ENCODE results near the gene AGA.

The AGA gene

GRCh38 chr4:177441803-177442622 is at the start of gene AGA:
Gene AGA, minus strand, starts transcription at chr4:177442437. Its CDS starts 62 bp downstream, at chr4:177442375.
- DNase-seq (ENCODE audit: low spot score) = peak; percentile 97

DNA sequence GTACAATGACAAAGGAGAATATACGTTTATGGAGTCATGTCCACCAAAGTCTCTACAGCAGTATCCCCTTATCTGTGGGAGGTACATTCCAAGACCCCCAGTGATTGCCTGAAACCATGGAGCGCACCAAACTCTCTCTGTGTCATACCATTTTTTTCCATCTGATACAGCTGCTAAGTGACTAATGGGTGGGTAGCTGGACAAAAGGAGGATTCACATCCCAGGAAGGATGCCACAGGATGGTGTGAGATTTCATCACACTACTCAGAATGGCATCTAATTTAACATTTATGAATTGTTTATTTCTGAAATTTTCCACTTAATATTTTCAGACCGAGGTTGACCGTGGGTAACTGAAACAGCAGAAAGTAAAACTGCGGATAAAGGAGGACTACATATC is 49.8 kb upstream of the AGA start:
- DNase-seq (ENCODE audit: low spot score) = no peak

- DNase-seq (ENCODE audit: low spot score) = no peak
These were observed 48.5 kb upstream of the AGA start for GRCh38 chr4:177490769-177491168.

- no peak for DNase-seq (ENCODE audit: low spot score)
These were observed 47.4 kb upstream of the AGA start for GRCh38 chr4:177489471-177490246.

DNA sequence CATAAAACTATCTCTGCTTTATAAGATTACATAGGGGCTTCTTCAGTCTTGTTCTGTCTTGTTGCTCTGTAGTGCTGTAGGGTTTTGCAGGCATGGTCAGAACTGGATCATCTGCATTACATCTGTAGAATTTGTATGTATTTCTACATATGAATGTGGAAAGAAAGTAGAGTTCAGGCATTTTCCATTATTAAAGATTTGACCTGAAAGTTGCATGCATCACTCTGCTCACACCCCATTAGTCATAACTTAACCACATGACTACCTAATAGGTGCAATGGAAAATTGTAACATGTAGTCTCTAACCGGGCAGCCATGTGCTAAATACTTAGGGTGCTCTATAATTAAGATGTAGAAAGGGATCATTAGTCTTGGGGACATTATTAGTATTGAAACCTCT is 45.7 kb upstream of the AGA start:
- DNase-seq (ENCODE audit: low spot score) = no peak

- DNase-seq (ENCODE audit: low spot score) = no peak
These were observed 43.3 kb upstream of the AGA start for GRCh38 chr4:177485528-177485927.

GRCh38 chr4:177484613-177485021 is 42.4 kb upstream of the AGA start:
- peak; percentile 44 for DNase-seq (ENCODE audit: low spot score)

GRCh38 chr4:177483760-177484159 is 41.5 kb upstream of the AGA start:
- no peak for DNase-seq (ENCODE audit: low spot score)

DNA sequence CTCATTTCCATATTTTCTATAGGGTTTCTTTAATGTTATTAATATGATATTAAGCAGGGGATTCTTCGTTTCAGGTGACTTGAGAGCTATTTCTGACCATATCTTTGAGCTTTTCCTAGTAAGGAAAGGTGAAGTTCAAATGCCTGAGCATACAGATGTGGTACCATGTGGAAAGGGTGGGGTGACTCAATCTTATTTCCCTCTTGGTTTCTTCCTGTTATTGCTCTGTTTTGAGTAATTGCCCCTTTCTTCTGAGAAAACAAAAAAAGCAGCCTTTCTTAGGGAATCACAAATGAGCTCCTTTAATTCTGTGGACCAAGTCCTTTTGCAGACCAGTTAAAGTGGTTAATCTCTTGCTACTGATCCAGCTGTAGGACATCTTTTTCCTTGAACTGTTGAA is 41.0 kb upstream of the AGA start:
- no peak for DNase-seq (ENCODE audit: low spot score)

DNA sequence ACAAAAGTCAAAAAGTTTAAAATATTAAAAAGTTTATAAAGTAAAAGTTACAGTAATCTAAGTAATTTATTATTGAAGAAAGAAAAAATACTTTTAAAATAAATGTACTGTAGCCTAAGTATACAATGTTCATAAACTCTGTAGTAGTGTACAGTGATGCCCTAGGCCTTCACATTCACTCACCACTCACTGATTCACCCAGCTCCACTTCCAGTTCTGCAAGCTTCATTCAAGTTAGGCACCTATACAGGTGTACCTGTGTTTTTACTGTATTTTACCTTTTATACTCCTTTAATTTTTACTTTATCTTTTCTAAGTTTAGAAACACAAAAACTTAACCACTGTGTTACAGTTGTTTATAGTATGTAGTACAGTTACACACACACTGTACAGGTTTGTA is 40.1 kb upstream of the AGA start:
- DNase-seq (ENCODE audit: low spot score) = no peak

DNA sequence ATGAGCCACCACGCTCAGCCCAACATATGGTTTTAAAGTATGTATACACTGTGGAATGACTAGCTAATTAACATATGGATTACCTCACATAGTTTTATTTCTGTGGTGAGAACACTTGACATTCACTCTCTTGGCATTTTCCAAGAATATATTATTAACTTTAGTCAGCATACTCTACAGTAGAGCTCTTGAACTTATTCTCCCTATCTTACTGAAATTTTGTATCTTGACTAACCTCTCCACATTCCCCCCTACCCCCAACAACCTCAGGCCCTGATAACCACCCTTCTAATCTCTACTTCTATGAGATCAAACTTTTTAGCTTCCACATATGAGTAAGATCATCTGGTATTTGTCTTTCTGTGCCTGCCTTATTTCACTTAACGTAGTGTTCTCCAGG is 38.6 kb upstream of the AGA start:
- no peak for DNase-seq (ENCODE audit: low spot score)

DNA sequence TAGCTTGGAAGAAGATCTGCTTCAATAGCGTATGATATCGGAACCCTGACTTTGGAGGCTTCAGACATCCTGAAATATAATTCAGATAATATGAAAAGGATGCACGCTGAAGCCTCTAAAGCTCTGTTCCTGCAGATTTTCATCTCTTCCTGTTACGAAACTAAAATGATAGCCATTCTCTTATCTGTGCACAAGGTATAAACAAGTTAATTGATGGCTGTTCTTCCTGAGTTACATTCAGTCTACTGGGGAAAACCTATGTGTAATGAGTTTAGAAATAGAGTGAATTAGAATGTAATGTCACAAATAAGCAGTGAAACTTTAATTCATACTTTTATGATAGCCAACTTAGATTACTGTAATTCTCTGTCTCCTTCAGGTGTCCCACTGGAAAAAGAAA is 36.8 kb upstream of the AGA start:
- no peak for DNase-seq (ENCODE audit: low spot score)

DNA sequence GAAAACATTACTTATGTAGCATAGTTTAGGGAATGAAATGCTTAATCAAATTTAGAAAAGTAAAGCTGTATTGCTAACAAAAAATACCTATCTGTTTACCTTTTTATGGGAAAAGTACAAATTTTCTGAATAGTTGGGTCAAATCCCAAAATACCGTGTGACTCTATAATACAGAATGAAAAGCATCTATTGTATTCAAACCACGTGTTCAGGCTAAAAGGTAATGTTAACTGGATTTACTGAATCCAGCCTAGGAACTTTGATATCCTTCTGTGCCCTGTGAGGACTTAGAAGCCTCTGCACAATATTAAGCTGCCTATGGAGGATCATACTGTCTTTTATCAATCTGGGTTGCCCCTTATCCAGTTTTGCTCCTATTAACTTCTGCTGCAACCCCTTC is 36.3 kb upstream of the AGA start:
- no peak for DNase-seq (ENCODE audit: low spot score)

GRCh38 chr4:177473991-177474390 is 31.8 kb upstream of the AGA start:
- no peak for DNase-seq (ENCODE audit: low spot score)

DNA sequence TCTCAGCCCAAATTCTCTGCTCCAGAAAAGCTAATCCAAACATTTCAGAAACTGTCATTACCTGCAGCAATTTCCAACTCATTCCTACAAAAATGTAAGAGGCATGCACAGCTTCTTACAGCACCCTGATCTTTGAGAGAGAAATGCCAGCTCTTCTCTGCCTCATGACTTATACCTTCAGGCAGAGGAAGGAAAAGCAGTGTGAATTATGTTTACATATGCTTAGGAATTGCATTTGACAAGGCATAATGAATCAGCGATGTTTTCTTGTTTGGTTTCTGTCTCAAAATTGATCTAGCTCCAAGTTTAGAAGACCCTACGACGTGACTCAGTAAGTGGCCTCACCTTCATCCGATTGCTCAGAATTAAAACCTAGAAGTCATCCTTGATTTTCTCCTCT is 21.8 kb upstream of the AGA start:
- DNase-seq (ENCODE audit: low spot score) = no peak

DNA sequence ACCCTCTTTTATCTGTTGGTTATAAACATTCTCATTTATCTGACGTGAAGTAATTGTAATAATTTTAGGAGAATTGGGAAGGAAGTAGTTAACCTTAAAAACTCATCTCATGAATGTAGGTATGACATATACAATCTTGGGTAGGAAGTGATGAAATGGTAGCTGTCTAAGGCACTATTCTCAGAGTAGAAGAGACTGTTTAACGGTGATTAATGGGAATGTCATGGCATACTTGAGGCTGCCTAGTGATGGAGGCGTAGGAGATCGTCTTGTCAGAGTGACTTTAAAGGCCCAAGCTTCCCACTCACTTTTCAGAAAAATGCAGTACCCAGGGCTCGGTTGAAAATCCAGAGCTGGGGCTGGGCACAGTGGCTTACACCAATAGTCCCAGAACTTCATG is 19.4 kb upstream of the AGA start:
- peak; percentile 11 for DNase-seq (ENCODE audit: low spot score)

DNA sequence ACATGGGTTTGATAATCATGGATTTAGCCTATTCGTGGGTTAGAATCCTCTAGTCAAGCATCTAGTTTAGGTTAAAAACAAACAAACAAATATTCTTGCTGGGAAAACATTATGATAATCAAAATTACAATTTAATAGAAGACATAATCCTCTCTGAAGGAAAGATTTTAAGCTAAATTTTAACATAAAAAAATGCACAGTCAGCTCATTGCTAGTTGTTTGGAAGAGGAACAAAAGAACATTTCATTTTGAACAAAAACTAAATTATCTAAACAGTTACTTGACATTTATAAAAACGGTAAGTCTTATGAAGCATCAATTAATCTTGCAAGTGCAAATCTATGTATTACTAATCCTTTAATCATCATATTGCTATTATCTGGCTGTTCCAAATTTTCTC is 18.2 kb upstream of the AGA start:
- DNase-seq (ENCODE audit: low spot score) = no peak

GRCh38 chr4:177455561-177455970 is 13.3 kb upstream of the AGA start:
- DNase-seq (ENCODE audit: low spot score) = no peak

- no peak for DNase-seq (ENCODE audit: low spot score)
These were observed 10.9 kb upstream of the AGA start for GRCh38 chr4:177453116-177453515.

- DNase-seq (ENCODE audit: low spot score) = no peak
These were observed 8.9 kb upstream of the AGA start for GRCh38 chr4:177451108-177451500.

DNA sequence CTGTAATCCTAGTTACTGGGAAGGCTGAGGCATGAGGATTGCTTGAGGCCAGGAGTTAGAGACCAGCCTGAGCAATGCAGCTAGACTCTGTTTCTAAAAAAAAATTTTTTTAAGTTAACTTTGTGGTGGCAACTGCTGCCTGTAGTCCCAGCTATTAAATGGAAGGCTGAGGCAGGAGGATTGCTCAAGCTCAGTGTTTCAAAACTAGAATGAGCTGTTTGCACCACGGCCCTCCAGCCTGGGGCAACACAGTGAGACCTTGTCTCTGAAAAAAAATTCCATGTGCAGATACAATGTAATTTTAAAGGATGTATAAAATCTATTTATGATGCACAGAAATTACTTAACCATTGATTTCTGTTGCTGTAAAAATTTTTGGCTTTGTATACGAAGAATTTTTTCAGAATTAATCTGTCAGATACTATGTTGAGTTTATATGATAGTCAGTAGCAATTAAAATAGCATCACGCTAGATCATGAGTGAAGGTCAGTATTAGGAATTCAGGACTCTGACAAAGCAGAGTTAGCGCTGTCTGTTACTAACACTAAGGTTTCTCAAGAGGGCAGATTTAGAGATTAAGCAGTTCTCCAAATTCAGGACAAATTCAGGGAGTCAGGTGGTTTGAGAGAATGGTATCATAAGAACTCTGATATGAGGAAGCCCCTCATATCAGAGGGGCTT is 8.3 kb upstream of the AGA start:
- DNase-seq (ENCODE audit: low spot score) = peak; percentile 22

DNA sequence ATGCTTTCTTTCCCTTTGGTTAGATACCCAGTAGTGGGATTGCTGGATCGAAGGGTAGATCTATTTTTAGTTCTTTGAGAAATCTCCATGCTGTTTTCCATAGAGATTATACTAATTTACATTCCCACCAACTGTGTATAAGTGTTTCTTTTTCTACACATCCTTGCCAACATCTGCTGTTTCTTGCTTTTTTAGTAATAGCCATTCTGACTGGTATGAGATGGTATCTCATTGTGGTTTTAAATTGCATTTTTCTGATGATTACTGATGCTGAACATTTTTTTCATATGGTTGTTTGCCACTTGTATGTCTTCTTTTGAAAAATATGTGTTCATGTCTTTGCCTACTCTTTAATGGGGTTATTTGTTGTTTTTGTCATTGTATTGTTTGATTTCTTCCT is 6.6 kb upstream of the AGA start:
- no peak for DNase-seq (ENCODE audit: low spot score)

GRCh38 chr4:177447417-177448004 is 5.3 kb upstream of the AGA start:
- no peak for DNase-seq (ENCODE audit: low spot score)
